ENCODE measurements around the gene UBE2J2. TPM values are rescaled to one million over a fixed set of nuclear protein-coding genes. Genes with fewer than 3 reads are reported as not detected.

The UBE2J2 gene
- total and polyA plus RNA-seq, 2 of the 13 experiments (the other 11 are each of a cell fraction or from before 2014, with no cell fraction given), result 25.4 to 29.4 TPM

GRCh38 chr1:1237874-1238701, 35.6 kb downstream of the UBE2J2 start (continued):
- TF ChIP-seq ZNF512B (CRISPR knock-in tag; IDR thresholded peaks at IDR 0.05; ENCODE audit: borderline replicate concordance) (no peak), ZNF276 (CRISPR knock-in tag; IDR thresholded peaks at IDR 0.05; ENCODE audit: low read depth) (no peak), ZNF792 (CRISPR knock-in tag; IDR thresholded peaks at IDR 0.05) (peak; percentile 70; the same call in 1 of the 2 replicates), KLF13 (CRISPR knock-in tag; IDR thresholded peaks at IDR 0.05) (no peak), MATR3 (CRISPR knock-in tag; IDR thresholded peaks at IDR 0.05) (no peak), ZNF501 (CRISPR knock-in tag; IDR thresholded peaks at IDR 0.05) (peak; percentile 23), ARID4A (CRISPR knock-in tag; IDR thresholded peaks at IDR 0.05; ENCODE audit: borderline replicate concordance) (peak; percentile 71; the same call in 1 of the 2 replicates), CCDC6 (CRISPR knock-in tag; IDR thresholded peaks at IDR 0.05) (peak; percentile 82; the same call in 1 of the 2 replicates), CREB1 (IDR thresholded peaks at IDR 0.05) (peak; percentile 66; the same call in 1 of the 2 replicates), CREB1 (CRISPR knock-in tag; IDR thresholded peaks at IDR 0.05) (0 out of 2 replicates have a peak, but pooled peaks have one; percentile 11), CERS6 (CRISPR knock-in tag; IDR thresholded peaks at IDR 0.05) (no peak), ZNF639 (CRISPR knock-in tag; conservative IDR thresholded peaks at IDR 0.05) (no peak), ZBTB37 (CRISPR knock-in tag; IDR thresholded peaks at IDR 0.05) (peak; percentile 44; the same call in 1 of the 2 replicates), RBM22 (optimal IDR thresholded peaks at IDR 0.05; ENCODE audit: low read length) (no peak)

All from HepG2 (cell line).